ENCODE measurements around the gene FAM111A.
A peak's percentile ranks its signal among the peaks of the same experiment; 100 is the strongest.

Gene FAM111A

GRCh38 chr11:59141673-59142460 lies 789 bp upstream of the FAM111A start:
- no peak for DNase-seq (ENCODE audit: low read depth)

GRCh38 chr11:59144096-59144495 lies 1.4 kb downstream of the FAM111A start:
- DNase-seq (ENCODE audit: low read depth): no peak

GRCh38 chr11:59144579-59145345 lies 2.1 kb downstream of the FAM111A start:
- DNase-seq (ENCODE audit: low read depth): peak; percentile 67

- peak; percentile 59 for DNase-seq (ENCODE audit: low read depth)
Observed at GRCh38 chr11:59145534-59145933, 2.9 kb downstream of the FAM111A start.

- no peak for DNase-seq (ENCODE audit: low read depth)
Observed at GRCh38 chr11:59151761-59152160, 9.1 kb downstream of the FAM111A start.

GRCh38 chr11:59152312-59152951 lies 9.8 kb downstream of the FAM111A start:
- no peak for DNase-seq (ENCODE audit: low read depth)

- no peak for DNase-seq (ENCODE audit: low read depth)
Observed at GRCh38 chr11:59154610-59155009, 12.0 kb downstream of the FAM111A start.

GRCh38 chr11:59157433-59157832 lies 14.8 kb downstream of the FAM111A start:
- no peak for DNase-seq (ENCODE audit: low read depth)

- DNase-seq (ENCODE audit: low read depth): peak; percentile 68
Observed at GRCh38 chr11:59158206-59159068, 15.8 kb downstream of the FAM111A start.

GRCh38 chr11:59164028-59164427 lies 21.4 kb downstream of the FAM111A start:
- no peak for DNase-seq (ENCODE audit: low read depth)

- DNase-seq (ENCODE audit: low read depth): peak; percentile 80
Observed at GRCh38 chr11:59171508-59172322, 29.1 kb downstream of the FAM111A start, which contains the start of gene DTX4. TSS of gene DTX4 (plus strand) at chr11:59172132. CDS start at chr11:59172596, 464 bp downstream.

GRCh38 chr11:59172345-59173079 lies 29.9 kb downstream of the FAM111A start:
- no peak for DNase-seq (ENCODE audit: low read depth)

- DNase-seq (ENCODE audit: low read depth): no peak
Observed at GRCh38 chr11:59173080-59173963, 30.7 kb downstream of the FAM111A start.

- no peak for DNase-seq (ENCODE audit: low read depth)
Observed at GRCh38 chr11:59173964-59174663, 31.5 kb downstream of the FAM111A start.

GRCh38 chr11:59174664-59175033 lies 32.0 kb downstream of the FAM111A start:
- DNase-seq (ENCODE audit: low read depth): no peak

GRCh38 chr11:59175091-59175501 lies 32.4 kb downstream of the FAM111A start:
- no peak for DNase-seq (ENCODE audit: low read depth)

GRCh38 chr11:59176330-59176729 lies 33.7 kb downstream of the FAM111A start:
- DNase-seq (ENCODE audit: low read depth): no peak

- no peak for DNase-seq (ENCODE audit: low read depth)
Observed at GRCh38 chr11:59178402-59178801, 35.7 kb downstream of the FAM111A start.

- no peak for DNase-seq (ENCODE audit: low read depth)
Observed at GRCh38 chr11:59179121-59179520, 36.5 kb downstream of the FAM111A start.

All from fibroblast of the conjunctiva (primary cell).